Ammon's horn (tissue), 1 donor: ENCODE data around the gene USP12.
A peak's percentile ranks its signal among the peaks of the same experiment; 100 is the strongest.

Experiments used
- DNase-seq: peaks from one replicate; pipeline ENCODE4 v3.0.0-alpha.2; 2016; ENCODE audit warnings: low spot score

USP12 gene

DNA sequence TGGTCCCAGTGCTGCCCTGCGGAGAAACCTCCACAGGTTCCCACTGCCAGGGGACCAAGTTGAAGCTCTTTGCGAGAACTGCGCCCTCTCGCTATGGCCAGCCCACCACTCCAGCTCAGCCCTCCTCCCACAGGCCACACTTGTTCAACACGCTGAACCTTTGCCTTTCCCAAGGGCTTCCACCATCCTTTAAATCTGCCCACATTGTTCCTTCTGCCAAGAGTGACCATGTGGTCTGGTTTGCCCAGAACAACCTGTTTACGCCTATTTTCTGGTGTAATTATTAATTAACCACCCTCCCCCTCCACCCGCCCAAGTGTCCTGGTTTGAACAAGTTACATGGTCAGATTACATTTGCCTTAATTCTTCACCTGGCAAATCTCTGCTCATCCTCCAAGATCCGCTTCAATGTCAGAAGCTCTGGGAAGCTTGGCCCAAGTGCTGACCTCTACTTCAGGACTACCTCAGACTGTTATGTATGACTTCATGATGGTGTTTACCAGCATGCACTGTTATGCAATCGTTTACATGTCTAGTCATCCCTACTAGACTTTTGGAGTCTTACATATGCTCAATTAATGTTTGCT is 12.0 kb upstream of the USP12 start:
- no peak for DNase-seq

DNA sequence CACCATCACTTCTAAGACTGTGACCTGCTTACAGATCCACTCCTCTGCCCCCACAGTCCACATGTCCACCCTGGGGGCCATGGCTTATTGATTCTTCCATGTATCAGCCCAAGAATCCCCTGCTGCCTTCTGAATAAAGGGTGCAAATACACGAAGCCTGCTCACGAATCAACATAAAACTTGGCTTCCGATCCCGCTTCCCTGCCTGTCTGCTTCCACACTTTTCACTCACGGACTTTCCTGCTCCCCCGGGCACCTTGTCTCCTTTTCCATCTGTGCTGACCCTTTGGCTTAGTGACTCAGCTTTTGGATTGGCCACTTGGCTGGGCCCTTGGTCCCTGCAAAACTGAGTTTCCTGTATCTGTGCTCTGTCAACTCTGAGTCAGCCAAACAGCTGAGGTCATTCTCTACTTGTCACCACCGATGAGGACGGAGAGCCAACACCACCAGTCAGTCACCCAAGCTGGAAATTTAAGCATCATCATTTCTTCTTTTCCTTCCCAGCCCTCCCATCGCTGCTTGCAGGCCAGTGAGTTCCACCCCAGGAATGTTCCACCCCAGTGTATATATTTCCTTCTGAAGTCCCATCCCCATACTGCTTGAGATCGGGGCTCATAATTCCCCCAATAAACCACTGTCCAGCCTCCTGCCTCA is 11.4 kb upstream of the USP12 start:
- no peak for DNase-seq

DNA sequence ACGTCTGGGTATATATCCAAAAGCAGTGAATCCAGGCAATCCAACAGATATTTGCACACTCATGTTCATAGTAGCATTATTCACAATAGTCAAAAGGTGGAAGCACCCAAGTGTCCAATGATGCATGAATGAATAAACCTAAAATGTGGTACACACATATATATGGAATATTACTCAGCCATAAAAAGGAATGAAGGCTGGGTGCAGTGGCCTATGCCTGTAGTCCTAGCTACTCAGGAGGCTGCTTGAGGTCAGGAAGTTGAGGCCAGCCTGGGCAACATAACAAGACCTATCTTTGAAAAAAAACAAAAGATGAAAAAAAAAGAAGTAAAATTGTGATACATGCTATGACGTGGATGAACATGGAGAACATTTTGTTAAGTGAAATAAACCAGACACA is 10.4 kb upstream of the USP12 start:
- DNase-seq = no peak

DNA sequence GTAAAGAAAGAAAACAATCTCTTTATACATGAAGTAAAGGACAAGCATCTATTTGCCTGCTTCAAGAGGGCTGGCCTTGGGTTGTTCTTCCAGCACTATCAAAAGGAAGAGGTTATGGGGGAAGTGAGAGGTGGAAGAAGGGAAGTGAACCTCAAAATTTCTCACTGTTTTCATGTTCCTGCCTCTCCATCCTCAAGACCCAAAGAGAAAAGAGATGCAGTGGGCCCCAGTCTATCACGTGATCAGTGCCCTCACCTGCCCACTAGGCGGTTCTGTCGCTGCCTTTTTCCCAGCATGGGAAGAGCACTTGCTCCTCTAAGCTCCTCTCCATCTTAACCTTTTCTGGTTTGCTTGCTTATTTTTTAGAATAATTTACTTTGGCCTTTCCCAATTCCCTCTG is 6.2 kb upstream of the USP12 start:
- DNase-seq = peak; percentile 19

DNA sequence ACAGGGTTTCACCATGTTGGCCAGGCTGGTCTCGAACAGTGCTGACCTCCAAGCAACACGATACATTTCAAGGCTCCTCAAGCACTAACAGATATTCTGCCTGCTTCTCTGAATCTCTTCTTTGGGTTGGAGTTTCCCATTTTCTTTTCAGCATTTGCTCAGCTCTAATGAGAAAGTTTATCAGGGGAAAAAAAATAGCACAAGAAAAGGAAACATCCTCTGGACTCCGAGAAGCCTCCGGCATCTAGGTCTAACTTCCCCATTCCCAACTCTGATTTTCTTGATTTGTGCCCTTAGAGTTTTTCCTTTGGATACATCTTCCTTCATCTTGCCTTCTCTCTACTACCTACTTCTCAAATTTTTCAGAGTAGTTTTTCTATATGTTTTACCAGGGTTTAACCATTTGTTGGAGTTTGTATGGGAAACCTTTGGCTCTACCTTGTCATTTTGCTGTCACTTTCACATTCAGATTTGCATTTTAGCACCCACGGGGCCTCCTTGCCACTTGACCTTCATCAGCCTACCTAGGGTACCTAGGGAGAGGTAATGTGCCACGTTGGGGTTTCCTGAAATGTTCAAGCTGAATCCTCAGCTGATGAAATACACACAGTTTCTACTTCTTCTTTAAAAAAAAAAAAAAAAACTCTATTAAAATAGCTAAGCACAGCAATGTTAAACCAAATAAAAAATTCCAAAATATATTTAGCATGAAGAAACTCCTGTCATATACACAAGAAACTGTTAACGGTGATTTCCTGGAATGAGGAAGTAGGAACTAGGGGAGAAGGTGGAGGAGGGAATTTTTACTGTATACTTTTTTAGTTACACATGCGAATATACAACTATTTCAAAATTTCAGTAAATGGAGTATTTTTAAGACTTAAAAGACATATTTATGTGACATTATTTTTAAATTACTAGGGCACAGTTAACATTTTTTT is 5.1 kb upstream of the USP12 start:
- DNase-seq = no peak

DNA sequence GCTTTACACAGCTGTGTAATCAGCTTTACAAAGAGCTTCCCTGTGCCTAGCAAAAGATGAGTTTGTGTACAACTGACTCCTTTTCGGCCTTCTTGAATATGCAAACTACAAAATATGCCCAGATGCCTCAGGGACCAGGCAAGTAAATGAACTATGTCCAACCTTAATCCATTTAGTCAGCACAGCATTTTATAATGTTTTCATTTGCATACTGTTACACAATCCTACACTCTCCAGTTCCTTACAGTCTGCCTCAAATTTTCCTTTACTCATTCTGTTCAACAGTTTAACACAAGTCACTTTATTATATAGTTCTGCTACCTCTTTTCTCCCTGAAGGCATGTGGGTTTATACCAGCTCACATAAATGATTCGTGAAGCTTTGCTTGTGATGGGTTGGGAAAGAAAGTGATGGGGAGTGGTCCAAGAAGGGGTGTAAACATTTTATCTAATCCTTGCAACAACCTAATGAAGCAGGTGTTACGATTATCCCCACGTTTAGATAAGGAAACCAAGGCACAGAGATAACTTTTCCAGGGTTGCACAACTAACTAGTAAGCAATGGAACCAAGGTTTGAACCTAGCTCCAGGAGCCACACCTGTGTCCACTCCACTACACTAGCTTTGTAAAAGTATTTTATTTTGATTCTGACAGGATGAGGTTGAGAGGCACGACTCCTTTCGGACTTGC is 3.3 kb upstream of the USP12 start:
- DNase-seq = no peak

DNA sequence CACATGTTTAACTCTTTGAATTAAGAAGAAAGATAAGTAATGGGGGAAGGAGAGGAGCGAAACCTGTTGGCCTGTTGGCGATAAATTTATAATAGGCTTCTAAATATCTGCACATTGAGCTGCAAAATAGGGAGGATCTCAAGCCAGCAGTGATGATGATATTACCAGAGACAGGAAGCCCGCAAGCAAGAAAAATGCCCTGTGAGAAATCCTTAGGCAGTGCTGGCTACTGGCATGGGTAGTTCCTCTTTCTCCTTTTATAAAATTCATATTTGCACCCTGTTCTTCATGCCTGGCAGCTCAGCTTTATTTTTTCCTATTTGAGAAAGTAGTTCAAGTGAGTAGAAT is 858 bp upstream of the USP12 start:
- no peak for DNase-seq

DNA sequence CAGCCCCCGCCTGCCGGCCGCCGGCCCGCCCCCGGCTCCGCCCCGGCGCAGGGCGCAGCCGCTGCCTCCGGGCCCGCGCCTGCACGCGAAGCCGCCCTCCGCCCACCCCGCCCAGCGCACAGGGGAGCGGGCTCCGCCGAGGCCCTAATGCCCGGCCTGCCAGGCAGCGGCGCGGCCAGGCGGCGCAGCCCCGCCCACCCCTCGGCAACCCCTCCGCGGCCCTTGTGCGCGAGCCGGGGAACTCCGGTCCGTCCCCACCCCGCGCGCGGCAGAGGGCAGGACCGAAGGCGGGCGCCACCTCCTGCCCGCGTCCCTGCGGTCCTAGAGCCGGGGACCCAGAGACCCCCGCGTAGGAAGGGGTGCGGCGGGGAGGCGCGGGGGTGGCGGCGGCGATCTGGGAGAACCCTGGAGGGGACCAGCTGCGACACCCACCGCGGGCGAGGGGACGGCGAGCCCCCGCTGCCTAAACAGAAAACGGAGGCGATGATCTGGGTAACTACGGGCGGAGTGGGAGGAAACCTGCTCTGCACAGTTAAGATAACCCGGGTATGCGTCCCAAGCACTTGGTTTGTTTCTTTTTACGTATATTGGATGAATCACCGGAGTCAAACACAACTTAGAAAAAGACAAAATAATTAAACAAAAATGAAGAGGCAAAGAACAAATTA is 350 bp upstream of the USP12 start:
- DNase-seq = peak; percentile 91

DNA sequence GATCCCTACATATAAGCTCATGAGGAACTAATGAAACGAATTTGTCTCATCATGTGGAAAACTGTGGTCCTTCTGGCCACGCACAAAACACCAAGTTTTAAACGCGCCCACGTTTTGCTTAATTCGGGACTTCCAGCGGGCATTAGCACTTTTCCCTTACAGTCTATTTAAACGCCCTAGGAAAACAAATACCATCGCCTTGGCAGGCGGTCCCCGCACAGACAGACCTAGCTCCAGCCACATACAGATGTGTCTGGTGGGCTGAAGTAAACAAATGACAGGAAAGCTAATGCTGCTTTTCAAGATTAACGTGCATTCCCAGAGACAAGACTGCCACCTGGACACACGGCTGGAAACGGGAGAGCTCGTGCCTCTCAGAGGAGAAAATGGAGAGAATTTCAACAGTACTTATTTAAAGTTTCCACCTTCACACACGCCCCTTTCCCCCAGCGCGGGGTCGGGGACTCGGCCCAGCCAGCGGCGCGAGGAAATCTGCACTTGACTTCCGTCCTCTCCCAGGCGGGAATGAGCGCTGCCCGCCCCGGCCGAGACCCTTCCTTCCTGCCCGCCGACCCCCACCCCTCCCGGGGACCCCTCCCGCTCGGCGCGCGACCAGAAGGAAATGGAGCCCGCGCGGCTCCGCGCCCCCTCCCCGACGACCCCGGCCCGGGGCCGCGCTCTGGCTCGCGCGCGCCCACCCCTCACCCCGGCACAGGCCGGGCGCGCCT is 931 bp downstream of the USP12 start:
- peak; percentile 40 for DNase-seq

DNA sequence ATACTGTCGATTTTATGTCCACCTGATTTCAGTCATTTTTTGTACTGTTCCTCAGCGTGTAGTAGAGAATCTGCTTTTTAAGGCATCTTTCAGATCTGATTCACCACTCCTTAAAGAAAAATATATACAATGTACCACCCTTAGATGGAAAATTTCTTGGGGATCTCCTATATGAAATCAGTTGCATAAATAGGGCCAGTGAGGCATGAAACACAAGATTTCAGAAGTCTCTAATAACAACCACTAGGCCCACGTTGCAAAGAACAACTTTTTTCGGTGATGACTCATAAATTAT is 1.4 kb downstream of the USP12 start:
- no peak for DNase-seq

DNA sequence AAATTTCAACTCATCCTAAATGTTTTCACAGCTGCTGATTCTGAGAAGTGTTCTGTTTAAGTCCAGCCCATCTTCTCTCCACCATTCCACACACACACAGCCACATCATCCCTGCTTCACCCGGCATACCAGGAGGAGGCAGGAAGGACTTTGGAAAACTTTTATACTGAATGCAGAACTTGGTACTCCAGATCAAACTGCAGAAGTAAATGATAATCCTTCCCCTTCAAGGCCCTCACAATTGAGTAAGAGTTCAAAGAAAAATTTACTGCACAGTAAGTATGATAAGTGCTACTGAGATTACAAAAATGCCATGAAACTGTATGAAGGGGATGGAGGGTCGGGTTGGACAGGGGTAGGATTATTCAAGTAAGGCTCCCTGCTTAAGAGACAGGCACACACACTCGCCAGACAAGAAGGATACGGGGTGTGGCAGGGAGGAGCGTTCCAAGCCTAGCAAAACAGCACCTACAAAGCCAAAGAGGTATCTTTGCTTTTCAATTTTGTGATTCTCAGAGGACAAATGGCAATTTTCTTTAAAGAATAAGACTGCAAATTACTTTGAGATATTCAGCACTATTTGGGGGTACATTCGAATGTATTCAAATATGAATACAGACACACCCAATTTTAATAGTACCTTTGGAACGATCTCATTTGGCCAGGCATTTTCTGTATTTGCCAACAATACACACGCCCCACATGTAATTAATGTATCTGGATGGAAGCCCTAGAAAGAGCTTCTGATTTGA is 2.5 kb downstream of the USP12 start:
- no peak for DNase-seq

DNA sequence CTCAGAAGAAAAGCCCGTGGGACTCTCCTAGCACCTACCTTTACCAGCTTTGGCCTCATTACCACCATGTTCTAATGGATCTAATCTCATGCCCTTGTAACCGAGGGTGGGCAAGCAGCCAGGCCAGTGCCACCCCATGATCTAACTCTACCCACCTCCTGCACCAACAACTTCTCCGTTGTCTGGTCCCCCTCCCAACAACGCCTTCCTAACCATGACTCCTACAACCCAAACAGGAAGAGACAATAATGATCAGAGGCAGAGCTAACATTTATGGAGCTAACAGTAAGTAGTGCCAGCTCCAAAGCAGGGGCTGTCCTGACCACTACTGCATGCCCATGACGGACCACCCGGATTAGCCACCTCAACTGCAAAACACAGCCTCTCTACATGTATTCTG is 3.5 kb downstream of the USP12 start:
- DNase-seq = no peak

DNA sequence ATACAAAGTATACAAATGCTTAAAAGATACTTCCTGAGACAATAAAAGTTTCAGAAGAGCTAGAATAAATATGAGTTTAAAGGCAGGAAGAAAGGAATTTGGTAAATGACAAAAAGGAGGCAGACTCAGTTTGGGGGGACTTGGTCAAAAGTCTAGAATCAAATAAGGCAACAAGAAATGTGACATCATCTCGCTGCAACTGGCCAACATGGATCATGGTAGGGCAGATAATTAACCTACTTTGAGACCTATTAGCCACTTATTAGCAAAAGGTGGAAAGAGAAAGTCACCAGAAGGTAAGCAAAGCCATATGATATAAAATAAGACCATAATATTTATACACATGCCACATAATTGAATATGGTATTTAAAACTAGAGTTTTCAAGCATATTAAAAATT is 5.3 kb downstream of the USP12 start:
- no peak for DNase-seq

DNA sequence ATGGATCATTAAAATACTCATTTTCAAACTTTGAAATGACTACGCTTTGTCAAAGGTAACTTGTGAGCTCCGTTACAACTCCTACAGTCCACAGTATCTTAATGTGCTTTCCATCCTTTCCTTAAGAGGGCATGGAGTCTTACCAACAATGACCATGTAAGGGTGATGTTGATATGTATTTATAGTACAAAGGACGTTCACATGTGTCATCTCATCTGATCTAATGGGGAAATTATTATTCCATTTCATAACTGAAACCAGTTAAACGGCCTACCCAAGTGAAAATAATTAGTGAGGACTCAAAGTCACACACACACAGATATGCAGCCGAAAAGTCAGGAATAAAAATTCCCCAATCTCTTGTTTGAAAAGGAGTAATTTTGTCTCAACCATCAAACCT is 9.6 kb downstream of the USP12 start:
- no peak for DNase-seq

DNA sequence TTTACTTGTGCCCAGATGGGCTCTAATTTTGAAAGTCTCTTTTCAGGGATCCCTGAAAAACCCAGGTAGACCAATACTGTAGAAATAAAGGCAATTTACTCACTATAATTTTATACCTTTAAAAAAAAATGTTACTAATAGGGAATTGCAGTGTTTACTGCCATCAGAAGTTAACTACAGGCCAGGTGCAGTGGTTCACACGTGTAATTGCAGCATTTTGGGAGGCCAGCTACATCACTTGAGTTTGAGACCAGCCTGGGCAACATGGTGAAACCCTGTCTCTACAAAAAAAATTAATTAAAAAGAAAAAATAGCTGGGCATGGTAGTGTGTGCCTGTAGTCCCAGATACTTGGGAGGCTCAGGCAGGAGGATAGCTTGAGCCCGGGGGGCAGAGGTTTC is 10.2 kb downstream of the USP12 start:
- DNase-seq = no peak

DNA sequence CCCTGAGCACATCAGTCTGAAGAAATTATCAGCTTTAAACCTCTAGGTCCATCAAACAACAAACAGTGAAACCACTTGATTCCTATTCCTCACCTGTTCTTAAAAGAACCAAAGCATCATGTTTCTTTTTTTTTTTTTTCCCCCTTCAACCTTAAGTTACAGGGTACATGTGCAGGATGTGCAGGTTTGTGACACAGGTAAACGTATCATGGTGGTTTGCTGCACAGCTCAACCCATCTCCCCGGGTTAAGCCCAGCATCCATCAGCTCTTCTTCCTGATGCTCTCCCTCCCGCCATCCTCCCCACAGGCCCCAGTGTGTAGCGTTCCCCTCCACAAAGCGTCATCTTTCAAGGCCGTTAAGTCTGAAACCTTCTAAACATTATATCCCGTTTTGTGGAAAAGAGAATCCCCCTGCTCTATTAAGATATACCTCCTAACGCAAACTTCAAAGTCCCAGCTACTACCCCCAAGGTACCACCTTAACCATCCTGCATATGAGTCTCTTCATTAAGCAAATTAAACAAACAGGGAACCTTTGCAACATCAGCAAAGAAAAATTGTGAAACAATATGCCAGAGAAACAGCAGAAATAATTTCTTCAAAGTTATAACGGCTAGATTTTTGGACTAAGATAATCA is 10.8 kb downstream of the USP12 start:
- no peak for DNase-seq

DNA sequence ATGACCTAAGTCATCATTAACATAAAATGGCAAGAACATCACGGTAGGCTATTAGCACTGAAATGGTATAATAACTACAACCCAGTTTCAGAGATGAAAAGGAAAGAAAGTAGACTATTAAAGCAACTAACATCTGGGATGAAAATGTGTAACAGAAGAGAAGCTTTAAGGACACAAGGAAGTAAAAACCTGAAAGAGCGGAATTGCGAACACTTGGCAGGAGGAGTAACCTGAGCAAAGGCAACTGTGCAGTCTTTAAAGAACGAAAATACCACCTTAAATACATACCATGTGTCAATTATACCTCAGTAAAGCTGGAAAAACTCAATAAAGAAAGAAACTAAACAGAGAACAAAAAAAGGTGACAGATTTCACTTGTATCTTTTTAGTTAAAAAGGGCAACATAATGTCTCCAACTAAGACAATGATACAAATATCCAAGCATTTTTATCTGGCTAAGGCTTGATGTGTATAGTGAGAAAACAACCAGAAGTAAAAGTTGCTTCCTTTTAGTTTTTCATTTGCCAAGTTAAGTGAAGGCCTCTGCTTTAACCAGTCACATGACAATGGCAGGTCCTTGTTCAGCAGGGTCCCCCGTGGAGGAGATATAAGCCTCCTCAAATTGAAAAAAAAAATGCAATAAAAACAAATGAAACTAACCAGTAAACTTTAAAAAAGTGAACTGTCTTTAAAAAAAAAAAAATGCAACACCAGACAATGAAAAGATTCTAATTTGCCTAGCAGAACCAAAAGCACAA is 11.6 kb downstream of the USP12 start:
- DNase-seq = no peak

DNA sequence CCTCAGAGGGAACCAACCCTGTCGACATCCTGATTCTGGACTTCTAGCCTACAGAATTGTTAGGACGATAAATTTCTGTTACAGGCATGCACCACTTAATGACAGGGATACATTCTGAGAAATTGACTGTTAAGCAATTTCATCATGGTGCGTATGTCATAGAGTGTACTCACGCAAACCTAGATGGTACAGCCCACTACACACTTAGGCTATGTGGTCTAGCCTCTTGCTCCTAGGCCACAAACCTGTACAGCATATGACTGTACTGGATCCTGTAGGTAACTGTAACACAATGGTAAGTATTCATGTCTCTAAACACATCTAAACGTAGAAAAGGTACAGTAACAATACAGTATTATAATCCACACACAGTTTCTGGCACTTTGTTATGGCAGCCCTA is 13.3 kb downstream of the USP12 start:
- no peak for DNase-seq

DNA sequence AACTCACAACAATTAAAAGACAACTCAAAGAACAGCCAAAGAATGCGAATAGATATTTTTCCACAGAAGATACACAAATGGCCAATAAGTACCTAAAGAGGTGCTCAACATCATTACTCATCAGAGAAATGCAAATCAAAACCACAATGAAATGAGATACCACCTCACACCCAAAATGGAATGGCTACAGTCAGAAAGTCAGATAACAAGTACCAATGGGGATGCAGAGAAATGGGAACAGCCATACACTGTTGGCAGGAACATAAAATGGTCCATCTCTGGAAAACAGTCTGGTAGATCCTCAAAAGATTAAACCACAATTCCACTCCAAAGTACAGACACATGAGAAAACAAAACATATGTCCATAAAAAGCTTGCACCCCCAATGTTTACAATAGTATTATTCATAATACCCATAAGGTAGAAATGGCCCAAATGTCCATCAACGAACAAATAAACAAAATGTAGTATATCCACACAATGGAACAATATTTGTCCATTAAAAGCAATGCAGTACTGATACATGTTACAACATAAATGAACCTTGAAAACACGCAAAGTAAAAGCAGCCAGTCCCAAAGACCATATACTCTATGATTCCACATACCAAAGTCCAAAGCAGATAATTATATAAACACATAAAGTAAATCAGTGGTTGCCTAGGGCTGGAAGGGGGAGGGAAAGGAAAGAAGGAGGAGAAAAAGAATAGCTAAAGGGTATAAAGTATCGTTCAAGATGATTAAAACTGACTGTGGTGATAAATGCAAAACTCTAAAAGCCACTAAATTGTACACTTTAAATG is 19.6 kb downstream of the USP12 start:
- DNase-seq = no peak
